Measurements from ENCODE around the gene GRID2.
"Not testable (repeated sequence)": the region's sequence is repeated elsewhere in the genome, so short reads cannot be mapped to it uniquely, and the experiment has no call there.

Gene GRID2

GRCh38 chr4:92447255-92447905, 143.6 kb downstream of the GRID2 start:
- no peaks in the 10 kb centered on the region for H3K36me3 ChIP-seq (replicated peaks in 1 of 2; ENCODE audit: control insufficient read depth in 2 of 2, insufficient read depth in 2 of 2, low read length in 2 of 2)
- WGBS, 2 donors (ENCODE audit: extremely low coverage in 2 of 2, insufficient read length in 2 of 2, insufficient replicate concordance in 1 of 2): no CpG with 5 or more reads among the region's 1 CpG

DNA sequence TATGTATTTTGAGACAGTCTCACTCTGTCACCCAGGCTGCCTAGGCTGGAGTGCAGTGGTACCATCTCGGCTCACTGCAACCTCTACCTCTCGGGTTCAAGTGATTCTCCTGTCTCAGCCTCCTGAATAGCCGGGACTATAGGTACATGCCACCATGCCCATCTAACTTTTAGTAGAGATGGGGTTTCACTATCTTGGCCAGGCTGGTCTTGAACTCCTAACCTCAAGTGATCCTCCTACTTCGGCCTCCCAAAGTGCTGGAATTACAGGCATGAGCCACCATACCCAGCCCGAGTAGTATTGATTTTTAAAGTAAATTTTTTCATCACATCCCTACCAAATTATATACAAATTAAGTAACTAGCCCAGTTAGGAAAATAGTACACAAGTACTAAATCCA, 144.4 kb downstream of the GRID2 start:
- H3K27me3 ChIP-seq (ENCODE audit: control insufficient read depth in 3 of 3, insufficient read depth in 3 of 3, low read depth in 1 of 3, low read length in 3 of 3); H2BK5ac ChIP-seq (ENCODE audit: low read length); H4K8ac ChIP-seq (ENCODE audit: low read depth, low read length); H2AK5ac ChIP-seq (ENCODE audit: low read depth, low read length); DNase-seq (ENCODE audit: low spot score); H4K91ac ChIP-seq (ENCODE audit: low read depth, low read length, poor library complexity); H3K27ac ChIP-seq (replicated peaks; ENCODE audit: low read length); H3K14ac ChIP-seq (ENCODE audit: low read length); H3K23ac ChIP-seq (ENCODE audit: low read depth, low read length, poor library complexity); H2BK12ac ChIP-seq (ENCODE audit: low read length); H3K36me3 ChIP-seq (replicated peaks in 1 of 2; ENCODE audit: control insufficient read depth in 2 of 2, insufficient read depth in 2 of 2, low read length in 2 of 2); H3K79me1 ChIP-seq (ENCODE audit: low read depth, low read length); H2AFZ ChIP-seq (ENCODE audit: low read length); H3K4ac ChIP-seq (ENCODE audit: low read length); H3K4me3 ChIP-seq (ENCODE audit: low read length in 2 of 2); H3K18ac ChIP-seq (ENCODE audit: low read length); H2BK120ac ChIP-seq (ENCODE audit: low read depth, low read length); H3K9ac ChIP-seq (ENCODE audit: low read depth, low read length, poor library complexity); H3K4me1 ChIP-seq (ENCODE audit: control insufficient read depth in 2 of 2, insufficient read depth in 1 of 2, low read depth in 1 of 2, low read length in 2 of 2); H3K9me3 ChIP-seq (replicated peaks in 1 of 2; ENCODE audit: control insufficient read depth in 2 of 2, insufficient read depth in 1 of 2, low read depth in 1 of 2, low read length in 2 of 2); H2BK15ac ChIP-seq (ENCODE audit: low read length); H3K4me2 ChIP-seq (ENCODE audit: insufficient read depth, low read length, poor library complexity, severe bottlenecking): not testable (repeated sequence)
- WGBS, 2 donors (ENCODE audit: extremely low coverage in 2 of 2, insufficient read length in 2 of 2, insufficient replicate concordance in 1 of 2): no CpG with 5 or more reads among the region's 5 CpGs

More at GRCh38 chr4:92447255-92447905, 143.6 kb downstream of the GRID2 start:
- Histone ChIP-seq H4K91ac (ENCODE audit: low read depth, low read length, poor library complexity) (no peak overlapping the region), H3K4me3 (ENCODE audit: low read length in 2 of 2) (no peak overlapping the region), H3K23ac (ENCODE audit: low read depth, low read length, poor library complexity) (no peak overlapping the region), H3K27me3 (ENCODE audit: control insufficient read depth in 3 of 3, insufficient read depth in 3 of 3, low read depth in 1 of 3, low read length in 3 of 3) (no peaks in the 10 kb centered on the region), H3K9ac (ENCODE audit: low read depth, low read length, poor library complexity) (no peak overlapping the region), H3K27ac (replicated peaks; ENCODE audit: low read length) (no peak overlapping the region), H3K14ac (ENCODE audit: low read length) (no peak overlapping the region), H3K79me1 (ENCODE audit: low read depth, low read length) (no peaks in the 10 kb centered on the region), H2BK15ac (ENCODE audit: low read length) (no peak overlapping the region), H3K4ac (ENCODE audit: low read length) (no peak overlapping the region), H2BK12ac (ENCODE audit: low read length) (no peak overlapping the region), H2AK5ac (ENCODE audit: low read depth, low read length) (no peak overlapping the region), H2AFZ (ENCODE audit: low read length) (no peak overlapping the region), H2BK120ac (ENCODE audit: low read depth, low read length) (no peak overlapping the region), H3K18ac (ENCODE audit: low read length) (no peak overlapping the region), H2BK5ac (ENCODE audit: low read length) (no peak overlapping the region), H3K4me1 (ENCODE audit: control insufficient read depth in 2 of 2, insufficient read depth in 1 of 2, low read depth in 1 of 2, low read length in 2 of 2) (no peaks in the 10 kb centered on the region), H4K8ac (ENCODE audit: low read depth, low read length) (no peak overlapping the region), H3K9me3 (replicated peaks in 1 of 2; ENCODE audit: control insufficient read depth in 2 of 2, insufficient read depth in 1 of 2, low read depth in 1 of 2, low read length in 2 of 2) (no peaks in the 10 kb centered on the region), H3K4me2 (ENCODE audit: insufficient read depth, low read length, poor library complexity, severe bottlenecking) (no peak overlapping the region)
- DNase-seq (ENCODE audit: low spot score): no peak

DNA sequence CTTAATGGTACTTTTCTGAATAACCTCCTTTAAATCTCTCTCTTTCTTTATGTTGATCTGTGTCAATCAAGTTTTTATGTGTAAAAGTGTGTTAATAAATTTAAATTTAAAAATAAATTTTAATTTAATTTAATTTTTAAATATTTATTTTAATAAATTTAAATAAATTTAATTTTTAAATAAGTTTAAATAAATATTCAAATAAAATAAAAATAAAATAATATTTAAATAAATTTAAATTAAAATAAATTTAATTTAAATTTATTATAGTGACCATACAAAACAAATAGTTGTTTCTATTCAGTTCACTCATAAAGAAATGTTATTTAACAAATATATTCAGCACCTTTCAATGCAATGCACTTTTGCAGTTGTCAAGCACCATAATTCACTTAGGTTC, 146.9 kb downstream of the GRID2 start:
- no peak overlapping the region for H3K9ac ChIP-seq (ENCODE audit: low read depth, low read length, poor library complexity)
- no peak overlapping the region for H2BK120ac ChIP-seq (ENCODE audit: low read depth, low read length)
- H3K4me3 ChIP-seq (ENCODE audit: low read length in 2 of 2): no peak overlapping the region
- H4K91ac ChIP-seq (ENCODE audit: low read depth, low read length, poor library complexity): no peak overlapping the region
- no peak overlapping the region for H3K4ac ChIP-seq (ENCODE audit: low read length)
- H2BK15ac ChIP-seq (ENCODE audit: low read length): no peak overlapping the region
- H2BK5ac ChIP-seq (ENCODE audit: low read length): no peak overlapping the region
- no peaks in the 10 kb centered on the region for H3K36me3 ChIP-seq (replicated peaks in 1 of 2; ENCODE audit: control insufficient read depth in 2 of 2, insufficient read depth in 2 of 2, low read length in 2 of 2)
- no peak for DNase-seq (ENCODE audit: low spot score)
- H3K4me2 ChIP-seq (ENCODE audit: insufficient read depth, low read length, poor library complexity, severe bottlenecking): no peak overlapping the region
- H3K14ac ChIP-seq (ENCODE audit: low read length): no peak overlapping the region
- no peaks in the 10 kb centered on the region for H3K79me1 ChIP-seq (ENCODE audit: low read depth, low read length)
- peaks cover 0 to 1% of the 10 kb centered on the region in 2 donors for H3K9me3 ChIP-seq (replicated peaks in 1 of 2; ENCODE audit: control insufficient read depth in 2 of 2, insufficient read depth in 1 of 2, low read depth in 1 of 2, low read length in 2 of 2)
- no peak overlapping the region for H2AK5ac ChIP-seq (ENCODE audit: low read depth, low read length)
- H3K27ac ChIP-seq (replicated peaks; ENCODE audit: low read length): no peak overlapping the region
- H3K23ac ChIP-seq (ENCODE audit: low read depth, low read length, poor library complexity): no peak overlapping the region
- H3K27me3 ChIP-seq (ENCODE audit: control insufficient read depth in 3 of 3, insufficient read depth in 3 of 3, low read depth in 1 of 3, low read length in 3 of 3): no peaks in the 10 kb centered on the region
- H4K8ac ChIP-seq (ENCODE audit: low read depth, low read length): no peak overlapping the region
- no peaks in the 10 kb centered on the region for H3K4me1 ChIP-seq (ENCODE audit: control insufficient read depth in 2 of 2, insufficient read depth in 1 of 2, low read depth in 1 of 2, low read length in 2 of 2)
- no peak overlapping the region for H3K18ac ChIP-seq (ENCODE audit: low read length)
- H2AFZ ChIP-seq (ENCODE audit: low read length): no peak overlapping the region
- no peak overlapping the region for H2BK12ac ChIP-seq (ENCODE audit: low read length)

- H2BK15ac ChIP-seq (ENCODE audit: low read length): no peak overlapping the region
- H2BK12ac ChIP-seq (ENCODE audit: low read length): no peak overlapping the region
- no peak overlapping the region for H3K4me3 ChIP-seq (ENCODE audit: low read length in 2 of 2)
- DNase-seq (ENCODE audit: low spot score): no peak
- H3K79me1 ChIP-seq (ENCODE audit: low read depth, low read length): no peaks in the 10 kb centered on the region
- H2AFZ ChIP-seq (ENCODE audit: low read length): no peak overlapping the region
- H2BK5ac ChIP-seq (ENCODE audit: low read length): no peak overlapping the region
- no peaks in the 10 kb centered on the region for H3K27me3 ChIP-seq (ENCODE audit: control insufficient read depth in 3 of 3, insufficient read depth in 3 of 3, low read depth in 1 of 3, low read length in 3 of 3)
- H4K91ac ChIP-seq (ENCODE audit: low read depth, low read length, poor library complexity): no peak overlapping the region
- H3K18ac ChIP-seq (ENCODE audit: low read length): no peak overlapping the region
- peaks cover 0 to 1% of the 10 kb centered on the region in 2 donors for H3K9me3 ChIP-seq (replicated peaks in 1 of 2; ENCODE audit: control insufficient read depth in 2 of 2, insufficient read depth in 1 of 2, low read depth in 1 of 2, low read length in 2 of 2)
- no peak overlapping the region for H3K23ac ChIP-seq (ENCODE audit: low read depth, low read length, poor library complexity)
- no peak overlapping the region for H3K9ac ChIP-seq (ENCODE audit: low read depth, low read length, poor library complexity)
- no peak overlapping the region for H3K4me2 ChIP-seq (ENCODE audit: insufficient read depth, low read length, poor library complexity, severe bottlenecking)
- H4K8ac ChIP-seq (ENCODE audit: low read depth, low read length): no peak overlapping the region
- H3K36me3 ChIP-seq (replicated peaks in 1 of 2; ENCODE audit: control insufficient read depth in 2 of 2, insufficient read depth in 2 of 2, low read length in 2 of 2): no peaks in the 10 kb centered on the region
- no peaks in the 10 kb centered on the region for H3K4me1 ChIP-seq (ENCODE audit: control insufficient read depth in 2 of 2, insufficient read depth in 1 of 2, low read depth in 1 of 2, low read length in 2 of 2)
- H2AK5ac ChIP-seq (ENCODE audit: low read depth, low read length): no peak overlapping the region
- no peak overlapping the region for H3K4ac ChIP-seq (ENCODE audit: low read length)
- H2BK120ac ChIP-seq (ENCODE audit: low read depth, low read length): no peak overlapping the region
- H3K14ac ChIP-seq (ENCODE audit: low read length): no peak overlapping the region
- H3K27ac ChIP-seq (replicated peaks; ENCODE audit: low read length): no peak overlapping the region
Observed at GRCh38 chr4:92451782-92452181, 148.0 kb downstream of the GRID2 start.

Measured in neuronal stem cell (in vitro differentiated cells).